ENCODE data around the gene RALGPS1.

GRCh38 chr9:127129073-127129717 lies 214.6 kb downstream of the RALGPS1 start:
- TF ChIP-seq REST (IDR thresholded peaks at IDR 0.05) = no peak
- no peak for TF ChIP-seq CTCF (IDR thresholded peaks at IDR 0.05)
- no peak for TF ChIP-seq POLR2A (IDR thresholded peaks at IDR 0.05; ENCODE audit: low read length)
- no peak for TF ChIP-seq ELK1 (IDR thresholded peaks at IDR 0.05; ENCODE audit: low read depth, low read length)
- no peak for TF ChIP-seq RNF2 (IDR thresholded peaks at IDR 0.05; ENCODE audit: borderline replicate concordance, low read depth)
- TF ChIP-seq RAD21 (conservative IDR thresholded peaks at IDR 0.05 in 1 of 2, IDR thresholded peaks at IDR 0.05 in 1 of 2) = no peak
- no peak for TF ChIP-seq MAX (IDR thresholded peaks at IDR 0.05)
- no peak for TF ChIP-seq MAZ (IDR thresholded peaks at IDR 0.05; ENCODE audit: borderline replicate concordance, low read depth, low read length)

All from A549 (cell line).